WTC11 (cell line): ENCODE results near the gene COL4A2. TPM values are rescaled to one million over a fixed set of nuclear protein-coding genes. Genes with fewer than 3 reads are reported as not detected.

Source experiments
- ATAC-seq: fragments of 200-7000 bp; cut with Tn5 transposase; 2 replicates; pipeline ENCODE4 v1.10.0; 2021; ENCODE audit warnings: mild to moderate bottlenecking, moderate library complexity
- CTCF ChIA-PET: fragments of 300-600 bp; sonication (Branson Sonifier 250); formaldehyde crosslinking; loops from one replicate; lab custom pipeline; 2021; ENCODE audit warnings: antibody characterized with exemption; lab: Charles Lee
- POLR2A ChIA-PET: fragments of 350-600 bp; sonication (Branson Sonifier 250); formaldehyde crosslinking; loops from one replicate; lab custom pipeline; 2021; ENCODE audit warnings: antibody characterized with exemption; lab: Charles Lee
- DNase-seq: peaks from one replicate; pipeline ENCODE4 v3.0.0; 2021; ENCODE audit warnings: low spot score
- H3K27ac Mint-ChIP-seq: 2 replicates; pipeline ENCODE4 v1.8.0; 2021; ENCODE audit warnings: mixed read lengths
- H3K27me3 Mint-ChIP-seq: 2 replicates; pipeline ENCODE4 v1.8.0; 2021; ENCODE audit warnings: low read depth, mild to moderate bottlenecking, moderate library complexity, mixed read lengths
- H3K36me3 Mint-ChIP-seq: 2 replicates; pipeline ENCODE4 v1.8.0; 2021; ENCODE audit warnings: mixed read lengths
- H3K4me1 Mint-ChIP-seq: 2 replicates; pipeline ENCODE4 v1.8.0; 2022; ENCODE audit warnings: mixed read lengths
- H3K4me3 Mint-ChIP-seq: 2 replicates; pipeline ENCODE4 v1.8.0; 2021; ENCODE audit warnings: mild to moderate bottlenecking, moderate library complexity, mixed read lengths
- H3K9me3 Mint-ChIP-seq: 2 replicates; pipeline ENCODE4 v1.8.0; 2021; ENCODE audit warnings: mixed read lengths
- ATF1 ChIP-seq: sonication (generic); formaldehyde crosslinking; IDR thresholded peaks from 2 replicates; pipeline ENCODE4 v1.8.1; 2023; ENCODE audit warnings: mild to moderate bottlenecking, moderate library complexity, missing genetic modification reagents
- CREM ChIP-seq: sonication (generic); formaldehyde crosslinking; IDR thresholded peaks from 2 replicates; pipeline ENCODE4 v1.8.1; 2022; ENCODE audit warnings: mild to moderate bottlenecking, missing genetic modification reagents, moderate library complexity
- FOXJ3 ChIP-seq: sonication (generic); formaldehyde crosslinking; IDR thresholded peaks from 2 replicates; pipeline ENCODE4 v1.9.0; 2021; ENCODE audit warnings: missing genetic modification reagents, mild to moderate bottlenecking, borderline replicate concordance
- GRHL2 ChIP-seq: fragments of 250-450 bp; sonication (Bioruptor Pico); IDR thresholded peaks from 2 replicates; pipeline ENCODE4 v1.8.0; 2022; ENCODE audit warnings: mild to moderate bottlenecking, moderate library complexity; ENCODE audit not compliant: insufficient replicate concordance, severe bottlenecking
- HMGA2 ChIP-seq: fragments of 250-450 bp; sonication (Bioruptor Pico); IDR thresholded peaks from 2 replicates; pipeline ENCODE4 v1.4.0; 2021; ENCODE audit warnings: mild to moderate bottlenecking, moderate library complexity
- KAT7 ChIP-seq: sonication (generic); formaldehyde crosslinking; IDR thresholded peaks from 2 replicates; pipeline ENCODE4 v1.8.1; 2023; ENCODE audit warnings: missing genetic modification reagents, mild to moderate bottlenecking, borderline replicate concordance
- MYBL2 ChIP-seq: sonication (generic); formaldehyde crosslinking; IDR thresholded peaks from 2 replicates; pipeline ENCODE4 v1.8.1; 2023; ENCODE audit warnings: mild to moderate bottlenecking, moderate library complexity, missing genetic modification reagents
- RELA ChIP-seq: sonication (generic); formaldehyde crosslinking; IDR thresholded peaks from 2 replicates; pipeline ENCODE4 v1.8.1; 2022; ENCODE audit warnings: missing genetic modification reagents, mild to moderate bottlenecking, borderline replicate concordance
- ZNF121 ChIP-seq: sonication (generic); formaldehyde crosslinking; IDR thresholded peaks from 2 replicates; pipeline ENCODE4 v1.8.0; 2023; ENCODE audit warnings: missing genetic modification reagents
- total RNA-seq: library from RNA; stranded (reverse); gene quantifications from 3 replicates; pipeline ENCODE4 v1.2.3, GENCODE V29; 2021
- TF ChIP-seq, protein P1 (sequence below): fragments of 250-450 bp; sonication (Bioruptor Pico); conservative IDR thresholded peaks from 2 replicates; pipeline ENCODE4 v1.9.0; 2021; ENCODE audit warnings: mild to moderate bottlenecking
- TF ChIP-seq, protein P2 (sequence below): sonication (generic); formaldehyde crosslinking; IDR thresholded peaks from 2 replicates; pipeline ENCODE4 v1.8.1; 2023; ENCODE audit warnings: mild to moderate bottlenecking, moderate library complexity, missing genetic modification reagents
- TF ChIP-seq, protein P3 (sequence below): fragments of 250-450 bp; sonication (Bioruptor Pico); IDR thresholded peaks from 2 replicates; pipeline ENCODE4 v1.9.0; 2021; ENCODE audit warnings: mild to moderate bottlenecking
- TF ChIP-seq, protein P4 (sequence below): sonication (generic); formaldehyde crosslinking; IDR thresholded peaks from 2 replicates; pipeline ENCODE4 v1.8.0; 2023; ENCODE audit warnings: missing genetic modification reagents
- TF ChIP-seq, protein P5 (sequence below): sonication (generic); formaldehyde crosslinking; IDR thresholded peaks from 2 replicates; pipeline ENCODE4 v1.8.0; 2022; ENCODE audit warnings: mild to moderate bottlenecking, missing genetic modification reagents
- TF ChIP-seq, protein P6 (sequence below): fragments of 250-450 bp; sonication (Bioruptor Pico); IDR thresholded peaks from 2 replicates; pipeline ENCODE4 v2.1.2; 2022; ENCODE audit warnings: mild to moderate bottlenecking, moderate library complexity

Gene COL4A2
- total RNA-seq, 1 experiment from 2014 or later: 109 TPM

DNA sequence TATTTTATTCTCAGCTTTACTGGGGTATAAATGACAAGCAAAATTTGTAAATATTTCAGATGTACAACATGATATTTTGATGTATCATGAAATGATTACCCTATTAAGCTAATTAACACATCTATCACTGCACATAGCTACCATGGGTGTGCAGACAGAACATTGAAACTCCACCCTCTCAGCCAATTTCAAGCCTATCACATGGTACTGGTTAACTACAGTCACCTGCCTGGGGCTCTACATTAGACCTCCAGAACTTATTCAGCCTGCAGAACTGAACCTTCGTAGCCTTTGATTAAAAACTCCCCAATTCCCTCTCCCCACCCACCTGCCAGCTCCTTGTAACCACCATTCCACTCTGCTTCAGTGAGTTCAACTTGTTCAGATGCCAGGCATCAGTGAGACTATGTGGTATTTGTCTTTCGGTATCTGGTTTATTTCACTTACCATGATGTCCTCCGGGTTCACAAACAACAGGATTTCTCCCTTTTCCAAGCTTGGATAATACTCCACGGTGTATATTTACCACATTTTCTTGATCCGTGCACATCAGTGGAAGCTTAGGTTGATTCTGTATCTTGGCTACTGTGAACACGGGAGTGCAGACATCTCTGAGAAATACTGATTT lies 235.2 kb downstream of the COL4A2 start:
- H3K4me1 Mint-ChIP-seq: peaks cover 8% of the 10 kb centered on the region
- peaks cover 27% of the 10 kb centered on the region for H3K36me3 Mint-ChIP-seq
- no peak for DNase-seq
- no peak overlapping the region for H3K27ac Mint-ChIP-seq
- no peaks in the 10 kb centered on the region for H3K27me3 Mint-ChIP-seq
- TF ChIP-seq KAT7: no peak
- TF ChIP-seq, protein P1, sequence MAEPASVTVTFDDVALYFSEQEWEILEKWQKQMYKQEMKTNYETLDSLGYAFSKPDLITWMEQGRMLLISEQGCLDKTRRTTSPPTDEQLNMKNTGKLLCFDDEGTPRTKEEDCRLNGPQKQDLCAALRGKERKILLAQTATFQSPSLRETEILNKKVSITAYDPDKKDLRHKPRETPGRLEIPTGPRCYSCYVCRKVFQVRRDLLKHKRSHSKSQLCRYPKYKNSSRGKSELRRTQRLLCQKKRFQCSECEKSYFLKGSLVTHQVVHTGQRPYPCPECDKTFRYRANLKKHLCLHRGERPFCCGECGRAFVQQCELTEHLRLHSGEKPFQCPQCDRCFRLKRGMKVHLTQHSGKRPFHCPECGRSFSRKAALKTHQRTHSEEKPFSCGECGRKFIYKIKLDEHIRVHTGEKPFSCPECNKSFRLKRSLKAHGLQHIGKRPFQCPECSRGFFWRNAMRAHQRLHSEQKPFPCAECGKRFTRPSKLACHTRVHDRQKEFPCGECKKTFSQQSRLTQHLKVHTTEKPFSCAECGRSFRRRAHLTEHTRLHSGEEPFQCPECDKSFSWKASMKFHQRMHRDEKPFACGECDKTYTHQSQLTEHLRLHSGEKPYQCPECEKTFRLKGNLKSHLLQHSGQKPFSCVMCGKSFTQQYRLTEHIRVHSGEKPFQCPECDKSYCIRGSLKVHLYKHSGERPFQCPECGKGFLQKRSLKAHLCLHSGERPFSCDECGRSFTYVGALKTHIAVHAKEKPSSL: no peak
- TF ChIP-seq HMGA2 (CRISPR knock-in tag): no peak
- no peak for TF ChIP-seq MYBL2
- no peak for TF ChIP-seq RELA (CRISPR knock-in tag)
- no peak for TF ChIP-seq GRHL2 (CRISPR knock-in tag)
- TF ChIP-seq, protein P2, sequence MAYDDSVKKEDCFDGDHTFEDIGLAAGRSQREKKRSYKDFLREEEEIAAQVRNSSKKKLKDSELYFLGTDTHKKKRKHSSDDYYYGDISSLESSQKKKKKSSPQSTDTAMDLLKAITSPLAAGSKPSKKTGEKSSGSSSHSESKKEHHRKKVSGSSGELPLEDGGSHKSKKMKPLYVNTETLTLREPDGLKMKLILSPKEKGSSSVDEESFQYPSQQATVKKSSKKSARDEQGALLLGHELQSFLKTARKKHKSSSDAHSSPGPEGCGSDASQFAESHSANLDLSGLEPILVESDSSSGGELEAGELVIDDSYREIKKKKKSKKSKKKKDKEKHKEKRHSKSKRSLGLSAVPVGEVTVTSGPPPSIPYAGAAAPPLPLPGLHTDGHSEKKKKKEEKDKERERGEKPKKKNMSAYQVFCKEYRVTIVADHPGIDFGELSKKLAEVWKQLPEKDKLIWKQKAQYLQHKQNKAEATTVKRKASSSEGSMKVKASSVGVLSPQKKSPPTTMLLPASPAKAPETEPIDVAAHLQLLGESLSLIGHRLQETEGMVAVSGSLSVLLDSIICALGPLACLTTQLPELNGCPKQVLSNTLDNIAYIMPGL: no peak
- TF ChIP-seq, protein P3, sequence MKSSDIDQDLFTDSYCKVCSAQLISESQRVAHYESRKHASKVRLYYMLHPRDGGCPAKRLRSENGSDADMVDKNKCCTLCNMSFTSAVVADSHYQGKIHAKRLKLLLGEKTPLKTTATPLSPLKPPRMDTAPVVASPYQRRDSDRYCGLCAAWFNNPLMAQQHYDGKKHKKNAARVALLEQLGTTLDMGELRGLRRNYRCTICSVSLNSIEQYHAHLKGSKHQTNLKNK (CRISPR knock-in tag): no peak
- TF ChIP-seq ATF1 (CRISPR knock-in tag): no peak
- TF ChIP-seq, protein P4, sequence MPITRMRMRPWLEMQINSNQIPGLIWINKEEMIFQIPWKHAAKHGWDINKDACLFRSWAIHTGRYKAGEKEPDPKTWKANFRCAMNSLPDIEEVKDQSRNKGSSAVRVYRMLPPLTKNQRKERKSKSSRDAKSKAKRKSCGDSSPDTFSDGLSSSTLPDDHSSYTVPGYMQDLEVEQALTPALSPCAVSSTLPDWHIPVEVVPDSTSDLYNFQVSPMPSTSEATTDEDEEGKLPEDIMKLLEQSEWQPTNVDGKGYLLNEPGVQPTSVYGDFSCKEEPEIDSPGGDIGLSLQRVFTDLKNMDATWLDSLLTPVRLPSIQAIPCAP: no peak
- TF ChIP-seq, protein P5, sequence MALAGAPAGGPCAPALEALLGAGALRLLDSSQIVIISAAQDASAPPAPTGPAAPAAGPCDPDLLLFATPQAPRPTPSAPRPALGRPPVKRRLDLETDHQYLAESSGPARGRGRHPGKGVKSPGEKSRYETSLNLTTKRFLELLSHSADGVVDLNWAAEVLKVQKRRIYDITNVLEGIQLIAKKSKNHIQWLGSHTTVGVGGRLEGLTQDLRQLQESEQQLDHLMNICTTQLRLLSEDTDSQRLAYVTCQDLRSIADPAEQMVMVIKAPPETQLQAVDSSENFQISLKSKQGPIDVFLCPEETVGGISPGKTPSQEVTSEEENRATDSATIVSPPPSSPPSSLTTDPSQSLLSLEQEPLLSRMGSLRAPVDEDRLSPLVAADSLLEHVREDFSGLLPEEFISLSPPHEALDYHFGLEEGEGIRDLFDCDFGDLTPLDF (CRISPR knock-in tag): no peak
- TF ChIP-seq, protein P6, sequence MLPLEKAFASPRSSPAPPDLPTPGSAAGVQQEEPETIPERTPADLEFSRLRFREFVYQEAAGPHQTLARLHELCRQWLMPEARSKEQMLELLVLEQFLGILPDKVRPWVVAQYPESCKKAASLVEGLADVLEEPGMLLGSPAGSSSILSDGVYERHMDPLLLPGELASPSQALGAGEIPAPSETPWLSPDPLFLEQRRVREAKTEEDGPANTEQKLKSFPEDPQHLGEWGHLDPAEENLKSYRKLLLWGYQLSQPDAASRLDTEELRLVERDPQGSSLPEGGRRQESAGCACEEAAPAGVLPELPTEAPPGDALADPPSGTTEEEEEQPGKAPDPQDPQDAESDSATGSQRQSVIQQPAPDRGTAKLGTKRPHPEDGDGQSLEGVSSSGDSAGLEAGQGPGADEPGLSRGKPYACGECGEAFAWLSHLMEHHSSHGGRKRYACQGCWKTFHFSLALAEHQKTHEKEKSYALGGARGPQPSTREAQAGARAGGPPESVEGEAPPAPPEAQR (CRISPR knock-in tag): no peak
- TF ChIP-seq FOXJ3 (CRISPR knock-in tag): no peak
- TF ChIP-seq CREM: no peak
- TF ChIP-seq ZNF121 (CRISPR knock-in tag): no peak
- TF ChIP-seq, all 79 proteins: peak for 0
- ChIA-PET CTCF (interaction anchor here (1.8 kb wide), 1 partner anchor 86 kb away, joined by 4 read pairs; no protein-coding TSS in a partner anchor), POLR2A (no interaction called here)
- ATAC-seq: no peak
- Mint-ChIP-seq H3K4me3 (no peak overlapping the region), H3K9me3 (peaks cover 17% of the 10 kb centered on the region)

DNA sequence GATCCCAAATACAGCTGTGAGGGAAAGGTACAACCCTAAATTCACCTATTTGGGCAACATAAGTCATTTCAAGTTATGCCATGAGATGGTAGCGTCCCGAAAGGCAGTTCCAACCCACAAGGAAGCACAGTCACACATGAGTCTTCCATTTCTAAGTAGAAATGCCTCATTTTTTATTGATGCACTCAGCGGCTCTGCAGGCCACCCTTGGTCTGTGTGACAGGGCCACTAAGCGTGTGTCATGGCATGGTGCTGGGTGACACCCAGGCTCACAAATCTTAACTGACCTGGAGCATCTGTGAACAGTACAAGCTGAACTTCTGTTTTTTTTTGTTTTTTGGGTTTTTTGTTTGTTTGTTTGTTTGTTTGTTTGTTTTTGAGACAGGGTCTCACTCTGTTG lies 239.3 kb downstream of the COL4A2 start:
- Mint-ChIP-seq H3K27me3 (no peaks in the 10 kb centered on the region), H3K4me3 (no peak overlapping the region), H3K36me3 (peaks cover 35% of the 10 kb centered on the region), H3K27ac (no peak overlapping the region), H3K9me3 (peaks cover 17% of the 10 kb centered on the region), H3K4me1 (peaks cover 3% of the 10 kb centered on the region; the same call in 1 of the 2 replicates)
- POLR2A ChIA-PET: no interaction called here
- ATAC-seq (no peak), DNase-seq (no peak)
- CTCF ChIA-PET: interaction anchor here (1.7 kb wide), 1 partner anchor 91 kb away, joined by 4 read pairs; no protein-coding TSS in a partner anchor
- TF ChIP-seq, protein P3 (CRISPR knock-in tag): no peak
- TF ChIP-seq ZNF121 (CRISPR knock-in tag): no peak
- TF ChIP-seq, protein P6 (CRISPR knock-in tag): no peak
